Gastroesophageal sphincter (tissue), 3 donors: Measurements from ENCODE around the gene RHOH.

Experiments used
- EP300 ChIP-seq: sonication (generic); formaldehyde crosslinking; IDR thresholded peaks from one replicate; pipeline ENCODE4 v1.6.1; 2017; ENCODE audit warnings: antibody characterized with exemption, mild to moderate bottlenecking
- TF ChIP-seq, protein P1 (sequence below), 4 experiments: fragments of 200-600 bp in 2 of 4; fragments of 450-650 bp in 2 of 4; sonication (generic) in 1 of 4; IDR thresholded peaks; one replicate each; pipeline ENCODE4 v1.5.1; 2017 to 2019; ENCODE audit warnings: antibody characterized with exemption in 4 of 4, mild to moderate bottlenecking in 2 of 4, moderate library complexity in 2 of 4

DNA sequence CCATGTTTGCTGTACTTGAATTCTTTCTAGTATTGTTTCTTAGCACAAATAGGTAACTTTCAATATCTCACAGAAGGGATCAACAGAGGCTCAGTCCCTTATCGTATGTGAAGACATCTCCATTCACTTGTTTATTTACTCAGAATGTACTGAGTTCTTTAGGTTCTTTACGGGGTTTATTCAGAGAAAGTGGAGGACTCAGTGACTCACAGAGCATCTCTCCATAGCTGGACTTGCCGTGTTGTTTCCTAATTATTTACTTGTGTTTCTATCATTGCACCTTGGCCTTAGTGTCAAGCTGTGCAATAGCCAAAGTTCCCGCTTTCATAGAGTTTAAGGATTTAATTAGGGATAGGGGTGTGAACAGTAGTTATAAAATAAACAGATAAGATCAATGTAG lies 57.1 kb downstream of the RHOH start:
- TF ChIP-seq, protein P1, sequence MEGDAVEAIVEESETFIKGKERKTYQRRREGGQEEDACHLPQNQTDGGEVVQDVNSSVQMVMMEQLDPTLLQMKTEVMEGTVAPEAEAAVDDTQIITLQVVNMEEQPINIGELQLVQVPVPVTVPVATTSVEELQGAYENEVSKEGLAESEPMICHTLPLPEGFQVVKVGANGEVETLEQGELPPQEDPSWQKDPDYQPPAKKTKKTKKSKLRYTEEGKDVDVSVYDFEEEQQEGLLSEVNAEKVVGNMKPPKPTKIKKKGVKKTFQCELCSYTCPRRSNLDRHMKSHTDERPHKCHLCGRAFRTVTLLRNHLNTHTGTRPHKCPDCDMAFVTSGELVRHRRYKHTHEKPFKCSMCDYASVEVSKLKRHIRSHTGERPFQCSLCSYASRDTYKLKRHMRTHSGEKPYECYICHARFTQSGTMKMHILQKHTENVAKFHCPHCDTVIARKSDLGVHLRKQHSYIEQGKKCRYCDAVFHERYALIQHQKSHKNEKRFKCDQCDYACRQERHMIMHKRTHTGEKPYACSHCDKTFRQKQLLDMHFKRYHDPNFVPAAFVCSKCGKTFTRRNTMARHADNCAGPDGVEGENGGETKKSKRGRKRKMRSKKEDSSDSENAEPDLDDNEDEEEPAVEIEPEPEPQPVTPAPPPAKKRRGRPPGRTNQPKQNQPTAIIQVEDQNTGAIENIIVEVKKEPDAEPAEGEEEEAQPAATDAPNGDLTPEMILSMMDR (IDR thresholded peaks at IDR 0.05): no peak
- no peak for TF ChIP-seq EP300
